Mesodermal cell (in vitro differentiated cells): ENCODE results near the gene ATL1.

ENCODE experiments used
- H3K27ac ChIP-seq: 2 replicates; pipeline ENCODE4 v1.7.0; 2013; ENCODE audit warnings: mild to moderate bottlenecking, low read depth, low read length, moderate library complexity; ENCODE audit not compliant: severe bottlenecking
- H3K36me3 ChIP-seq: 2 replicates; pipeline ENCODE4 v1.7.1; 2013; ENCODE audit warnings: mild to moderate bottlenecking, low read length, moderate library complexity; ENCODE audit not compliant: control insufficient read depth, insufficient read depth
- H3K4me1 ChIP-seq: one replicate; pipeline ENCODE4 v1.7.1; 2013; ENCODE audit warnings: mild to moderate bottlenecking, low read length; ENCODE audit not compliant: insufficient read depth, control insufficient read depth, poor library complexity, severe bottlenecking
- H3K4me3 ChIP-seq: 2 replicates; pipeline ENCODE4 v1.7.0; 2013; ENCODE audit warnings: low read length, control low read depth, mild to moderate bottlenecking; ENCODE audit not compliant: insufficient read depth, poor library complexity, severe bottlenecking; ENCODE audit errors: extremely low read depth
- H3K9me3 ChIP-seq: 2 replicates; pipeline ENCODE4 v1.7.1; 2013; ENCODE audit warnings: mild to moderate bottlenecking, low read length, moderate library complexity; ENCODE audit not compliant: control insufficient read depth
- WGBS, 2 experiments: methylation state at CpG; one replicate each; pipeline ENCODE4 v1.1.5; 2013; ENCODE audit warnings: missing lambda C conversion rate in 2 of 2; ENCODE audit not compliant: insufficient coverage in 2 of 2; 5-methylcytosine and 5-hydroxymethylcytosine counted together

Gene ATL1

GRCh38 chr14:50668826-50669143 is 108.8 kb downstream of the ATL1 start:
- Histone ChIP-seq H3K27ac (peak overlapping the region; percentile 99), H3K4me1 (peaks cover 18% of the 10 kb centered on the region), H3K4me3 (peak overlapping the region; percentile 77), H3K36me3 (peaks cover 15% of the 10 kb centered on the region), H3K9me3 (no peaks in the 10 kb centered on the region)
- no CpG with 5 or more reads among the region's 6 CpGs for WGBS, 2 experiments

GRCh38 chr14:50669441-50669986 is 109.6 kb downstream of the ATL1 start:
- Histone ChIP-seq H3K4me1 (peaks cover 18% of the 10 kb centered on the region), H3K27ac (no peak overlapping the region), H3K4me3 (no peak overlapping the region), H3K36me3 (peaks cover 9% of the 10 kb centered on the region), H3K9me3 (no peaks in the 10 kb centered on the region)
- WGBS, 2 experiments: 73 to 76% methylated on average over 4 of the region's 4 CpGs

DNA sequence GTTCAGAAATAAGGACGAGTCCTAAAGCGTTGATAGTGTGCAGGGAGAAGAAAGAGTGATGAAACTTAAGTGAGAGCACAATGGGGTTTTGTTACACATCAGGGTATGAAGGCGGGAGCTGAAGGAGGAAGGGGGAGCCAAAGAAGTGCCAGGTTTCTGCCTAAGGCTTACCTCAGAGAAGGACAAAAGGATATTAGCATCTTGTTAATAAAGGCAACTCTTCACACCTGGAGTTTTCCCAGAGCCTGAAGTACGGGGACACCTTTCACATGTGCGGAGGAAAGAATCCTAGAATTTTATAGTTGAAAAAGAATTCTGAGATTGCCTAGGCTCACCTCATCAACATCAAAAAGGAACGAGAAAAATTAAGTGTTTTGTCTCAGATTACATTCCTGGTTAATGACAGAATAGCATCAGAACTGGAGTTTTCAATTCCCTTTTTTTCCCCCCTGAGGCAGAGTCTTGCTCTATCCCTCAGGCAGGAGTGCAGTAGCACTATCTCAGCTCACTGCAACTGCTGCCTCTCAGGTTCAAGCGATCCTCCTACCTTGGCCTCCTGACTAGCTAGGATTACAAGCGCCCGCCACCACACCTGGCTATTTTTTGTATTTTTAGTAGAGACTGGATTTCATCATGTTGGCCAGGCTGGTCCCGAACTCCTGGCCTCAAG is 110.4 kb downstream of the ATL1 start:
- Histone ChIP-seq H3K36me3 (peaks cover 2% of the 10 kb centered on the region), H3K27ac (no peak overlapping the region), H3K4me1 (peaks cover 21% of the 10 kb centered on the region), H3K4me3 (no peak overlapping the region), H3K9me3 (no peaks in the 10 kb centered on the region)
- WGBS, 2 experiments: 79% methylated on average over 5 to 8 of the region's 10 CpGs

DNA sequence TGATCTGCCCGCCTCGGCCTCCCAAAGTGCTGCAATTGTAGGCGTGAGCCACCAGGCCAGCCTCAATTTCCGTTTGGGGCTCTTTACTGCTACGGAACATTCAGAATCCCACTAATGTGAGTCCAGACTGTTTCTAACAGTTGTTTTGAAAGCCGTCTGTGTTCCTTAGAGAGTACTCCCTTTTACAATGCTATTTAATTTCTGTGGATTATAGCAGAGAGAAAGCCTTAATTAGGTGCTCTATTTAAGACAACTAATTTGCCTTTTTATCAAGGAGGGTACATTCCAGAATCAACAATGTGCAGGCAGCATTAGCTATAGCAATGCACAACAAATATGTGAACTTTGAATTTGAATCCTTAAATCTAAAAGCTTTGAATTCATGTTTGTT is 110.9 kb downstream of the ATL1 start:
- H3K36me3 ChIP-seq: no peaks in the 10 kb centered on the region
- 91 to 94% methylated on average over 5 to 6 of the region's 6 CpGs for WGBS, 2 experiments
- H3K4me1 ChIP-seq: peaks cover 23% of the 10 kb centered on the region
- no peak overlapping the region for H3K4me3 ChIP-seq
- H3K27ac ChIP-seq: no peak overlapping the region
- H3K9me3 ChIP-seq: no peaks in the 10 kb centered on the region

DNA sequence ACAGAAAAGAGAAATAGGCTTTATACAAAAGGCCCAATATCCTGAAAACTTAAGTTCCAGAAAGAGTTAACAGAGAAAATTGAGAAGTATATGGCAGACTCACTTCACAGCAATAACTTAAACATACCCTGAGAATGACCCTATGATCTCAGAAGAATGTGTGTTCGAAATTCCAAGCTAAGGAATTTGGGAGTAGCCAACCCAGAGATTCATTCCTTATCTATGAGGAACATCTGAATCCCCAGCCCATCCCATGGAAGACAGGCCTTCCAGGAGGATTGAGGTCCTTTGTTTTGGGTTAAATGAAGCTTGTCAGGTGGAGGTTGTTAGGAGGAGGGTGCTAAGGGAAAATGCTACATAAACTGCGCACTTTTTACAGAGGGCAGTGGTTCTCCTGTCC is 115.7 kb downstream of the ATL1 start:
- Histone ChIP-seq H3K27ac (peak overlapping the region; percentile 37), H3K36me3 (no peaks in the 10 kb centered on the region), H3K4me3 (no peak overlapping the region), H3K9me3 (no peaks in the 10 kb centered on the region), H3K4me1 (peaks cover 28% of the 10 kb centered on the region)
- WGBS, 2 experiments: 40 to 89% methylated on average over 1 of the region's 2 CpGs

DNA sequence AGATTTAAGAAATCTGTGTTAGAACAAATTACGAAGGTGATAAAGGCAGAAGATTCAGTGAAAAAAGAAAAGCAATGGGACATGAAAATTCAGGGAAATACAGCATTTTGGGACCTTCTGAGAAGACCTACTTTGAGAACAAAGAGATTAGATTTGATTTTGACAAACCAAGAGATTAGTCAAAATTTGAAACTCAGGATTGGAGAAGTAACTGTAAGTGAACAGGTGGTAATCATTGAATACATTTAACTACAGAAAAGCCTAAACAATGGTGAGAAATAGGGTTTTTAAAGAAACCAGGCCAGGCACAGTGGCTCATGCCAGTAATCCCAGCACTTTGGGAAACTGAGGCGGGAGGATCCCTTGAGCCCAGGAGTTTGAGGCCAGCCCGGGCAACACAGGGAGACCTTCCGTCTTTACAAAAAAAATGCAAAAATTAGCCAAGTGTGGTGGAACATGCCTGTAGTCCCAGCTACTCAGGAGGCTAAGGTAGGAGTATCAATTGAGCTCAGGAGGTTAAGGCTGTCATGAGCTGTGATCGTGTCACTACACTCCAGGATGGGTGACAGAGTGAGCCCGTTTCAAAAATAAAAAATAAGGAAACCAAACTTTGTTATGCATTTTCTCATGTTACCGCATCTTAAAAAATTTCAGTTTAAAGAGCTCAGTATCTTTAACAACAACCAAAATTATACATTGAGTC is 117.0 kb downstream of the ATL1 start:
- 89 to 94% methylated on average over 5 to 6 of the region's 7 CpGs for WGBS, 2 experiments

GRCh38 chr14:50677527-50678063 is 117.7 kb downstream of the ATL1 start:
- H3K27ac ChIP-seq: peak overlapping the region; percentile 42
- H3K9me3 ChIP-seq: no peaks in the 10 kb centered on the region
- no peak overlapping the region for H3K4me3 ChIP-seq
- no peaks in the 10 kb centered on the region for H3K36me3 ChIP-seq
- H3K4me1 ChIP-seq: peaks cover 28% of the 10 kb centered on the region
- WGBS, 2 experiments: 33 to 38% methylated on average over 1 to 3 of the region's 5 CpGs

More for the DNA sequence above, 117.0 kb downstream of the ATL1 start:
- Histone ChIP-seq H3K4me1 (peaks cover 28% of the 10 kb centered on the region), H3K36me3 (no peaks in the 10 kb centered on the region), H3K27ac (peak overlapping the region; percentile 42), H3K4me3 (no peak overlapping the region), H3K9me3 (no peaks in the 10 kb centered on the region)

GRCh38 chr14:50678163-50678562 is 118.2 kb downstream of the ATL1 start:
- H3K36me3 ChIP-seq: no peaks in the 10 kb centered on the region
- no peak overlapping the region for H3K4me3 ChIP-seq
- H3K4me1 ChIP-seq: peaks cover 28% of the 10 kb centered on the region
- WGBS, 2 experiments: 84 to 91% methylated on average over 2 to 3 of the region's 5 CpGs
- no peaks in the 10 kb centered on the region for H3K9me3 ChIP-seq
- H3K27ac ChIP-seq: no peak overlapping the region

DNA sequence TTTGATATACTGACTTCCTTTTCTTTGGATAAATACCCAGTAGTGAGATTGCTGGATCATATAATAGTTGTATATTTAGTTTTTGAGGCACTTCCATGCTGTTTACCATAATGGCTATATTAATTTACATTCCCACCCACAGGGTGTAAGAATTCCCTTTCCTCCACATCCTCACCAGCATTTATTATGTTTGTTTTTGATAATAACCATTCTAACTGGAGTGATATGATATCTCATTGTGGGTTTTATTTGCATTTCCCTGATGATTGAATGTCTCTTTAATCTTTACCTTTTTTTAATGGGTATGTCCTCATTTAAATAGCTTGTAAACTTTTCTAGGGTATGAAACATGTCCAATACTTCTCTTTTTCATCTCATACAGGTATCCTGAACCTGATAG is 119.7 kb downstream of the ATL1 start:
- Histone ChIP-seq H3K27ac (no peak overlapping the region), H3K4me1 (peaks cover 28% of the 10 kb centered on the region), H3K36me3 (no peaks in the 10 kb centered on the region), H3K9me3 (no peaks in the 10 kb centered on the region), H3K4me3 (no peak overlapping the region)
